Measurements from ENCODE around the gene FZR1.
"Not testable (repeated sequence)": the region's sequence is repeated elsewhere in the genome, so short reads cannot be mapped to it uniquely, and the experiment has no call there.

The FZR1 gene

GRCh38 chr19:3570606-3571011, 64.5 kb downstream of the FZR1 start:
- in situ Hi-C loops (cut with MboI; ENCODE audit: low sequenced_read_pairs) = no loop called here

- in situ Hi-C loops (cut with MboI; ENCODE audit: low sequenced_read_pairs) = no loop called here
Measured at GRCh38 chr19:3572132-3572854, 66.2 kb downstream of the FZR1 start.

DNA sequence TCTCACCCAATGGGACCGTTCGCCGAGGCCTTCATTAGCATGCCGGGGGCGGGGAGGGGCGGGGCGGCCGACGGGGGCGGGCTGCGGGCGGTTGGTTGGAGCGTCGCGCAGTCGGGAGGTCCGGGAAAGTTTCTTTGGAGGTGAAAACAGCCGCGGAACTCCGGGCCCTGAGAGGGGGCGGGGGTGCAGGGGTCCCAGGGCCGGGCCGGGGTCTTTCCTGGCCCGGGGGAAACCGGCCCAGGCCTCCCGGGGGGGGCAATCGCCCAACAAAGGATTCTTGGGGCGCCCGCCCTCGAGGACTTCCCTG, 66.7 kb downstream of the FZR1 start, which contains the start of gene HMG20B:
TSS of gene HMG20B (plus strand) at position 90 of the 307 bp plus-strand sequence. CDS start 366 bp downstream, outside the sequence.
- in situ Hi-C loops (cut with MboI; ENCODE audit: low sequenced_read_pairs) = no loop called here

DNA sequence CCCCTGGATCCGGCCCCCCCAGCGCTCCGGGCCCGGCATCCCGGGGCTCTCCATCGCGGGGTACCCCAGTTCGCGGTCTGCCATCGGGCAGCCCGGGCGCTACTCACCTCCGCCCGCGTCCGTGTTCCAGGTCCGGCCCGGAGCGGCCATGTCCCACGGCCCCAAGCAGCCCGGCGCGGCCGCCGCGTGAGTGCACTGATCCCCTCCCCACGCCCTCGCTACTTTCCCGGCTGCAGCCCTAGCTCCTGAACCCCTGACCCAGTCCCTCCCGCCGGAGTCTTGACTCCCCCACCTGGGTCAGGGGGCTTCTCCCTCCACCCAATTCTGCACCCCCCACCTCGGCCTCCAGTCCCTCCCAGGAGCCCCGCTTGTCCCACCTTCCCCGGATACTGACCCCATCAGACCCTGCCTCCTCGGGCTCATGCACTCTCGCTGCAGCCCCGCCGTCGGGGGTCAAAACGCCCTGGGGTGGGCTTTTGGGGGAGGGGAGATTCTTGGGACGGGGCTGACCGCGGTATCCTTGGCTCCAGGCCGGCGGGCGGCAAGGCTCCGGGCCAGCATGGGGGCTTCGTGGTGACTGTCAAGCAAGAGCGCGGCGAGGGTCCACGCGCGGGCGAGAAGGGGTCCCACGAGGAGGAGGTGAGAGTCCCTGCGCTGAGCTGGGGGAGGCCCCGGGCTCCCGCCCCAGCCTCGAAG, 67.2 kb downstream of the FZR1 start:
- in situ Hi-C loops (cut with MboI; ENCODE audit: low sequenced_read_pairs) = no loop called here

DNA sequence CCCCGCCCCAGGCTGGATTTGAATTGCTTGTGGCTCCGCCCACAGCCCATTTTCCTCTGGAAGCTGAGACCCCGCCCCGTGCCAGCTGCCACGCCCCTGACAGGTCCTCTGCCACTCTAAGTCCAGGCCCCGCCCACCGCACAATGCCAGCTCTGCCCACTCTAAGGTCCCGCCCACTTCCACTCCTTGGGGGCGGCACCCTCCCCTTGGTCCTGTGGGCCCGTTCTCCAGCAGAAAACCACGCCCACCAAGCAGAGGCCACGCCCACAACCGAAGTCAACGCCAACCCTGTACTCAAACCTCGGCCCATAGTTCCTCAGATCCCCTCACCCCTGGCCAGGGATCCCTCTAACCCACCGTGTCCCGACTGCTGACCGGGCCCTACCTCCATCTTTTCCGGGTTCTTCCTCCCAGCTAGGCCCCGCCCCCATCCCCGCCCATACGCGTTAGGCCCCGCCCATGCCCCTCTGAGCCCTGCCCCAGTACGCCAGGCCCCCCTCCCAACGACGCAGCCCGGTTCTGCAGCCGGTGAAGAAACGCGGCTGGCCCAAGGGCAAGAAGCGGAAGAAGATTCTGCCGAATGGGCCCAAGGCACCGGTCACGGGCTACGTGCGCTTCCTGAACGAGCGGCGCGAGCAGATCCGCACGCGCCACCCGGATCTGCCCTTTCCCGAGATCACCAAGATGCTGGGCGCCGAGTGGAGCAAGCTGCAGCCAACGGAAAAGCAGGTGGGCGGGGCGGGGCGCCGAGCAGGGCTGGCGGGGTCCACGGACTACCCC, 67.9 kb downstream of the FZR1 start:
- in situ Hi-C loops (cut with MboI; ENCODE audit: low sequenced_read_pairs) = no loop called here

DNA sequence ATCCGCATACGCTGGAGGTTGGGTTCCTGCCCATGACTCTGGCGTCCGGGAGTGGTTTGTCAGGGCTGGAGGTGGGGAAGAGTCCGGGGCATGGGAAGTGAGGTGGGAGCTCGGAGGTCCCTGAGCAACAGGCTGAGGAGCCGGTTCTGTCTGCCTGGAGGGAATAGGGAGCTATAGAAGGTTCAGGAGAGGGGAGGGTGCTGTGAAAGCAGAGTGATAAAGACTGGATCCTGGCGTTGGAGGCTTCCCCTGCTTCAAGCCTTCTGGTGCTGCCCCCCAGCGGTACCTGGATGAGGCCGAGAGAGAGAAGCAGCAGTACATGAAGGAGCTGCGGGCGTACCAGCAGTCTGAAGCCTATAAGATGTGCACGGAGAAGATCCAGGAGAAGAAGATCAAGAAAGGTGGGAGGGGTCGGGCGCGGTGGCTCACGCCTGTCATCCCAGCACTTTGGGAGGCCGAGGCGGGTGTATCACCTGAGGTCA, 69.2 kb downstream of the FZR1 start:
- in situ Hi-C loops (cut with MboI; ENCODE audit: low sequenced_read_pairs) = no loop called here

GRCh38 chr19:3575949-3576673, 70.0 kb downstream of the FZR1 start:
- in situ Hi-C loops (cut with MboI; ENCODE audit: low sequenced_read_pairs) = no loop called here

- in situ Hi-C loops (cut with MboI; ENCODE audit: low sequenced_read_pairs) = no loop called here
Measured at GRCh38 chr19:3576696-3577443, 70.8 kb downstream of the FZR1 start.

- in situ Hi-C loops (cut with MboI; ENCODE audit: low sequenced_read_pairs) = no loop called here
Measured at GRCh38 chr19:3577723-3578344, 71.7 kb downstream of the FZR1 start.

DNA sequence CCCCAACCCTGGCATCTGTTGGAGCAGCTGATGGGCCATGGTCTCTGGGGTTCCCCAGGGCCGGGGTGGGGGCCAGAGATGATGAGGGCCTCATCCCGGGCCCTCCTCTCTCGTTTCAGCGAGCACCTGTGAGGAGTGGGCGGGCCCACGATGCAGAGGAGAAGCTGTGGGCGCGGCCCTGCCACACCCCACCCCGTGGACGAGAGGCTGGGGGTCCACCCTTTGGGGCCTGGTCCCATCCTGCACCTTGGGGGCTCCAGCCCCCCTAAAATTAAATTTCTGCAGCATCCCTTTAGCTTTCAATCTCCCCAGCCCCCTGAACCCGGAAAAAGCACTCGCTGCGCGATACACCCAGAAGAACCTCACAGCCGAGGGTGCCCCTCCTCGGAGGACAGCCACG, 72.3 kb downstream of the FZR1 start:
- in situ Hi-C loops (cut with MboI; ENCODE audit: low sequenced_read_pairs) = no loop called here

- in situ Hi-C loops (cut with MboI; ENCODE audit: low sequenced_read_pairs) = no loop called here
Measured at GRCh38 chr19:3580156-3580934, 74.2 kb downstream of the FZR1 start.

GRCh38 chr19:3581792-3582191, 75.7 kb downstream of the FZR1 start:
- in situ Hi-C loops (cut with MboI; ENCODE audit: low sequenced_read_pairs) = not testable (repeated sequence)

GRCh38 chr19:3584036-3584802, 78.1 kb downstream of the FZR1 start:
- in situ Hi-C loops (cut with MboI; ENCODE audit: low sequenced_read_pairs) = not testable (repeated sequence)

DNA sequence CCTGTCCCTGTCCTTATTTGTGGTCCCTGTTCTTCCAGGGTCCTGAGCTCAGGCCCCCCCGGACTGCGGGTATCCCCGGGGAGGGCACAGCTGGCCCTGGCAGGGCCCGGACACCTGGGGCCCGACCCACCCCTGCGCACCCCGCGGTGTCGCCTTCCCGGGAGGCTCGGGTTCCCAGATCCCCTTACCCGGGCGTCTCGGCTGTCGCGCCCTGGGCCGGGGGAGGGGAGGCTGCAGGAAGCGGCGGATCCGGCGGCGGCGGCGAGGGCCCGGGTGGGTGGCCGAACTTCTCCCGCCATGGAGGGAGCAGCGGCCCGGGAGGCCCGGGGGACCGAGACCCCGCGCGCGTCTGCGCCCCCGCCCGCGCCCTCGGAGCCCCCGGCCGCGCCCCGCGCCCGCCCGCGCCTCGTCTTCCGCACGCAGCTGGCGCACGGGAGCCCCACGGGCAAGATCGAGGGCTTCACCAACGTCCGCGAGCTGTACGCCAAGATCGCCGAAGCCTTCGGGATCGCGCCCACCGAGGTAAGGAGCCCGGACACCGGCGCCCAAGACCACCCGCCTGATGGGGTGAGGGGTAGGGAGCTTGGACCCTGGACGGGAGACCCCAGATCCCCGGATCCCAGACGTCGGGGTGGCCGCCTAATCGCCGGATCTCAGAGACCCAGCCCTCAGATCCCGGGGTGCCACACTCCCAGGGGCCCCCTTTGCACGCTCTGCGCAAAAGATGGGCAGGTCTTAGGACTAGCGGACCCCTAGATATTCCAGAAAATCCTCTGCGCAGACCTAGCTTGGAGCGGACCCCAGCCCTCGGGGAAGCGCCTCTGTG, 79.4 kb downstream of the FZR1 start, which contains the start of gene GIPC3:
TSS of gene GIPC3 (plus strand) at position 178 of the 826 bp plus-strand sequence. CDS start at position 298, 120 bp downstream.
- in situ Hi-C loops (cut with MboI; ENCODE audit: low sequenced_read_pairs) = no loop called here

DNA sequence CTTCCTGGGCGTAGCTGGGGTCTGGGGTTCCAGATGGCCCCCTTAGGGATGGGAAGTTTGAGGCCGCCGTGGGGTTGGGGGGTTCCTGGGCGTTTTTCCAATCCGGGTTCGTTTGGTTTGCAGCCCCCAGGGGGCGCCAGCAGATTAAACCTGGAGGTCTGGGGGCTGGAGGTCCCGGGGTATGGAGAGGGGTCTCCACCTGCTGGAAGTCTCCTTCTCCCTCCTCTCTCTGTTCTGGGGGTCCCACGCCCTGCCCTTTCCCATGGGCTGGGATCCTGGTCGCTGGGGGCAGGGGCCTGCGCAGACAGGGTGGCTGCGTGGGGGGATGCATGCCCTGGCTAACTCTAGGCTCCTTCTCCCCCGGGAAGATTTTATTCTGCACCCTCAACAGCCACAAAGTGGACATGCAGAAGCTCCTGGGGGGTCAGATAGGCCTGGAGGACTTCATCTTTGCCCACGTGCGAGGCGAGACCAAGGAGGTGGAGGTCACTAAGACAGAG, 80.1 kb downstream of the FZR1 start:
- in situ Hi-C loops (cut with MboI; ENCODE audit: low sequenced_read_pairs) = no loop called here

- in situ Hi-C loops (cut with MboI; ENCODE audit: low sequenced_read_pairs) = no loop called here
Measured at GRCh38 chr19:3586707-3587346, 80.7 kb downstream of the FZR1 start.
